Stimulated activated CD4-positive, alpha-beta T cell treated with anti-CD3 and anti-CD28 coated beads, Interleukin-12 subunit alpha, Interleukin-12 subunit beta, amount 100 ng/mL, for 24 hours (primary cell): Measurements from ENCODE around the gene C5orf22.
"Not testable (repeated sequence)": the region's sequence is repeated elsewhere in the genome, so short reads cannot be mapped to it uniquely, and the experiment has no call there.

Source experiments
- DNase-seq, 2 experiments: peaks; one replicate each; pipeline ENCODE4 v3.0.0-alpha.2; 2020; ENCODE audit warnings: low read depth in 2 of 2

Gene C5orf22

GRCh38 chr5:31553863-31554262 lies 21.8 kb downstream of the C5orf22 start:
- DNase-seq: no peak

DNA sequence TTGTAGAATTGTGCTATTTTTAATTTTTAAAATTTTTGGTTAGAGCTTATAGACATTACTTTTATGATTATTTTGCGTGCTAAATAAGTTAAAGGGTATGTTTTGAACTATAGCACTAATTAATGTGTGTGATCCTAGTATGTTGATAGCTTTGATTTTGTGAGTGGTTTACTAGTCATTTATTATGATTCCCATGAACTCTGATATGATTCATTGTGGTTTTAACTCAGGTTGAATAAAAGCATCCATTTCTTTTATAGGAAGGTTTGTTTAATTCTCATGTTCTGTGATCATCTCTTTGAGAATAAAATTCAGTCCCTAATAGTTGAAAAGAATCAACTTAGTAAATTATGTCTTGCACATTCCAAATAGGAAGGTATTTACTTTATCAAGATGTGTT lies 22.5 kb downstream of the C5orf22 start:
- DNase-seq: no peak

DNA sequence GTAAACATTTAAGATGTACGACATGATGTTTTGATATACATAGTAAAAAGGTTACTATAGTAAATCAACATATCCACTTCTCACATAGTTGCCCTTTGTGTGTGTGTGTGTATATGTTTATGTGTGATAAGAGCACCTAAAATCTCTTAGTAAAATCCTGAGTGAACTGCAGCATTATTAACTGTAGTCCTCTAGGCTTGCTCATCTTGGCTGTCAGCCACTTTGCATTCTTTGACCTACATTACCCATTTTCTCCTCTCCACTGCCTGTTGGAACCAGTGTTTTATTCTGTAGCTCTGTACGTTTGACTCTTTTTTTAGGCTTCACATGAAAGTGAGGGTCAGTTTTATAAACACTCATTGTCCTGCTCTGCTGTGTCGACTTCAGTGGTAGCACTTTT lies 24.4 kb downstream of the C5orf22 start:
- no peak for DNase-seq

GRCh38 chr5:31559942-31560341 lies 27.8 kb downstream of the C5orf22 start:
- no peak for DNase-seq

DNA sequence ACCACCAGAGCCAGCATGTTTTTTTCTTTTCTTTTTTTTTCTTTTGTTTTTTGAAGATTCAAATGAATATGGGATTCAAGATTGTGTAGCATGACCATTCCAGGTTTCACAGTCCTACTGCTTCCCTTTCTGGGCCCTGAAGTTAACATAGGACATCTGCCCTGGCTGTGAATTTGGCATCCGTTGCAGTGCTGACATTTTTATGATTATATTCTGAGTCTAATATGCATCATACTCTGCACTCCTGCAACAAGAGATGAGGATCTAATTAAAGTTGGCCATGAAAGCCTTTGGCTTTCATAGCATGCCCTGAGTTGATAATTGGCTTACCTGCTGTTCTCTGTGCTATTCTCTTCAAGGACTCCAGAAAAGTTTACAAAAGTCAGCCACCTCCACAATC lies 29.8 kb downstream of the C5orf22 start:
- no peak for DNase-seq

DNA sequence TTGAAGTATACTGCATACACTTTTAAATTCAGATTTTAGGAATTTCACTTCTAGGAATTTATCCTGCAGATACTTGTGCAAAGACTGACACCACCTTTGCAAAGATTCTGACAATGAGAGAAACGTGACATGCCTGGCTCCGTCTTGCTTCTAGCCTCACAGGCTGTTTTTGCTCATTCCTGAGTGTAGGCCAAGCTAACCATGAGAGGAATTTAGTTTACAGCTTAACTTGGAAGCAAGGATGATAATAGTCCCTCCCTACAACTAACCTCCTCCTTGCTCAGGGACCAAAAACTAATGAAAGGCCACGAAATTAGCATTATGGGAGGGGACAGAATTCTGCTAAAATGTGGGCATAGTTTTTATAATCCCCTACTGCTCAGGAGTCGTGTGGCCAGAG lies 31.1 kb downstream of the C5orf22 start:
- no peak for DNase-seq

DNA sequence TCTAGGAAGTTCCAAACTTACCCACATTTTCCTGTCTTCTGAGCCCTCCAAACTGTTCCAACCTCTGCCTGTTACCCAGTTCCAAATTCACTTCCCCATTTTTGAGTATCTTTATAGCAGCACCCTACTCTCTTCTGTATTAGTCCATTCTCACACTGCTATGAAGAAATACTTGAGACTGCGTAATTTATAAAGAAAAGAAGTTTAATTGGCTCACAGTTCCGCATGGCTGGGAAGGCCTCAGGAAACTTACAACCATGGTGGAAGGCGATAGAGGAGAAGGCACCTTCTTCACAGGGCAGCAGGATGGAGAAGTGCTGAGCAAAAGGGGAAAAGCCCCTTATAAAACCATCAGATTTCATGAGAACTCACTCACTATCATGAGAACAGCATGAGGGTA lies 34.3 kb downstream of the C5orf22 start:
- DNase-seq: not testable (repeated sequence)

DNA sequence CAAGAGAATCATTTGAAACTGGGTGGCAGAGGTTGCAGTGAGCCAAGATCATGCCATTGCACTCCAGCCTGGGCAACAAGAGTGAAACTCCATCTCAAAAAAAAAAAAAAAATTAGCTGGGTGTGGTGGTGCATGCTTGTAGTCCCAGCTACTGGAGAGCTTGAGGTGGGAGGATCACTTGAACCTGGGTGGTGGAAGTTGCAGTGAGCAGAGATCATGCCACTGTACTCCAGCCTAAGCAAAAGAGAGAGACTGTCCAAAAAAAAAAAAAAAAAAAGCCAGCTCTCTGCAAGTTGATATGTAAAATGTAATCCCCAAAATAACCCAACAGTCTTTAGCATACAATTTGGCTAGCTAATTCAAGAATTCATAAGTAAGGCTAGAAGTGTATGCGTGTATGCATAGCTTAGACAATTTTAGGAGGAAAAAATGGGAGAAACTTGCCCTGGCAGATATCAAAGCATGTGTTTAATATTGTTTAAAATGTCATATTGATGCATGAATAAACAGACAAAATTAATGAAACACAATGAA lies 36.3 kb downstream of the C5orf22 start:
- DNase-seq: no peak

- no peak for DNase-seq
These were observed 37.0 kb downstream of the C5orf22 start for GRCh38 chr5:31569068-31569467.

GRCh38 chr5:31573494-31574142 lies 41.5 kb downstream of the C5orf22 start:
- DNase-seq: no peak

DNA sequence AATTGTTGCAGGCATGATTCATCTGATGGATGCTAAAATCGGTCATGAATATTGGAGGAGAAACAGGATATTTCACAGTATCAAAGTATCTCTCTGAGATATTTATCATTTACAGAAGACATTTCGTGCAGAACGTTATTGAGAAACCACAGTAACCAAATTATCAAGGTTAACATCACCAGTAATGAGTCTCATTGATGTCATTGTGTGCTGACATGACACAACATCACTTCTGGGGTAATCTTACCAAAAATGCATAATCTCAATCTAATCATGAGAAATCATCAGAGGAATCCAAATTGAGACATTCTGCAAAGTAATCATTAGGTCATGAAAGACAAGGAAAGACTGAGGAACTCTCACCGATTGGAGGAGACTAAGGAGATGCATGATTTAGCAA lies 42.7 kb downstream of the C5orf22 start:
- DNase-seq: no peak

DNA sequence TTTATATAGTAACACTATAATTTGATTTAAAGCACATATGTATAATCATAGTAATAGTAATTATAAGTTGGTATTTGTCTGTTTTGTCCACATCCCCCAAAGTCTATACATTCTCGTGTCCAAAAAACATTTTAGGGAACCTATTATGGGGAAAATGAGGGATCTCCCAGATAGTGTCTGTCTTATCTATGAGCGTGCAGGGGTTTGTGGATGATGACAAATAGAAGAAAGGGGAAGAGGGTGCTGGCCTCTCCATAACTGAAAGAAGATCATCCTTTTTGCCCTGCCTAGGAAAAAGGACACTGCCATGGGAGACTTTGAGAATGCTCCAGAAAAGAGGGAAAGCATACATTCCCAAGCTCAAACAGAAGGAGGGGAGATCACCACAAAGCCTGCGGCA lies 45.3 kb downstream of the C5orf22 start:
- no peak for DNase-seq

DNA sequence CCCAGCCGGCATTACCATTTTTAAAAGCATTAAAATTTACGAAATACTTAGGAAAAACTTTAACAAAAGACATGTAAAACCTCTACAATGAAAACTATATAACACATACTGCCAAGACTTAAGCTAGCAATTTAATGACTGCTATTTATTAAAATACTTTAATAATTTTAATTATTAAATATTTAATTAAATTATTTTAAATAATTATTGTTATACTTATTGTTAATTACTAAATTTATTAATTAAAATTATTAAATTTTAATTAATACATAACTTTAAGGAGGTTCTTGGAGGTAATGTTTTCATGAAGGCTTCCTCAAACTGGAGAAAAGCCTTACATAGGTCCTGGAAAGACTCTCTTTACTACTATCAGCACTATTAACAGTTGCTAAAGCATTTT lies 47.5 kb downstream of the C5orf22 start:
- DNase-seq: no peak

- no peak for DNase-seq
These were observed 49.5 kb downstream of the C5orf22 start for GRCh38 chr5:31581498-31582099.

DNA sequence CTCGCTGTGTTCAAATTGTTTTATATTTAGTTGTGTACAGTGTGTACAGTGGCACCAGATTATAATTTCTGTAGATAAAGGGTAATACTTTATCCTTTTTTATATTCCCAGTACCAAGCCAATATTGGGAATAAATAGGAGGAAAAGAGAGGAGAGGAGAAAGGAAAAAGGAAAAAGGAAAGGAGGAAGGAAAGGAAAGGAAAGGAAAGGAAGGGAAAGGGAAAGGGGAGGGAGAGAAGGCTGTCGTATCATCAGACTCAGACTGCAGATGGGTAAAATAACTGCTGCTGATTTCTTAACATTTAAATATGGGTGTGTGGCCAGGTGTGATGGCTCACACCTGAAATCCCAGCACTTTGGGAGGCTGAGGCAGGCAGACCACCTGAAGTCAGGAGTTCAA lies 51.0 kb downstream of the C5orf22 start:
- DNase-seq: no peak

DNA sequence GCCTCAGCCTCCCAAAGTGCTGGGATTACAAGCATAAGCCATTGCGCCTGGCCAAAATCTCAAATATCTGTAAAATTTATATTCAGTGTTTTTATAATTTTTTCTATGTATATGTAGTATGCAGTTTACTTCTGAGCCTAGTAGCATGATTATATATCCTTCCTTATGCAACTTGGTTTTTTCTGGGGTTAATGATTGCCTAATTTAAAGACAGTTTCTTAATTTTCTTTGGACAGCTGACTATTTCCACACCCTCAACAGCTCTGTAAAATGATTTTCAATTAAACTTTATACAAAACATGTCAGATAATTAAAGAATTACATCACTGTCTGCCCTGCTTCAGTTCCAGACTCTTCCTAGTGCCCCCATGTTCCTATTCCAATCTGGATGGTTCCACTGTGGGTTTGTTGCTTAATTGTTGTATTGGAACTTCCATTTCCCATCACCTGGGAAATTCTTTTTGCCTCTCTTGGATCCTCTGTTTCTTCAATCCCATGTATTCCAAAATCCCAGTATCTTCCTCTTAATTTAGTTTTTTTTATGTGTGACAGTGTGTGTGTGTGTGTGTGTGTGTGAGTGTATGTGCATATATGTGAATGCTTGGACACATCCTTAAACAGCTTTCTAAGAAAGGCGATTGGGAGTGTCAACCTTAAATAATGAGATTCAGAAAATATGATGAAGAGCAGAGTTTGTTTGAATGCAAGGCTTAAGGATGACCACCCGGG lies 53.2 kb downstream of the C5orf22 start:
- DNase-seq: no peak

DNA sequence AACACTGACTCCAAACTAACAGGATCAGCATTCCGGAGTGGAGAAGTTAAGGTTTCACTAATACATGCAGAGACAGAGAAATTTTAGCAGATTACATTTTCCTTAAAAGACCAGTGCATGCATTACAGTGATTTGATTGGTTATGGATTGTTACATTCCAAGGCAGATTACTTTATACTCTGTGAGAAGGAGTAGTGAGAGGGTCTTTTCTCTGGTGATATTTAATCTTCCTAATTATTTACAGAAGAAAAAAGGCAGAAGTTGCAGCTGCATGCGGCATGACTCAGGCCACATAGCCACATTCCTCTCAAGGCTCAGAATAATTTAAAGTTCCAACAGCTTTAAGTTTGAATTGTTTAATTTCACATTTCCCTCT lies 53.8 kb downstream of the C5orf22 start:
- no peak for DNase-seq

DNA sequence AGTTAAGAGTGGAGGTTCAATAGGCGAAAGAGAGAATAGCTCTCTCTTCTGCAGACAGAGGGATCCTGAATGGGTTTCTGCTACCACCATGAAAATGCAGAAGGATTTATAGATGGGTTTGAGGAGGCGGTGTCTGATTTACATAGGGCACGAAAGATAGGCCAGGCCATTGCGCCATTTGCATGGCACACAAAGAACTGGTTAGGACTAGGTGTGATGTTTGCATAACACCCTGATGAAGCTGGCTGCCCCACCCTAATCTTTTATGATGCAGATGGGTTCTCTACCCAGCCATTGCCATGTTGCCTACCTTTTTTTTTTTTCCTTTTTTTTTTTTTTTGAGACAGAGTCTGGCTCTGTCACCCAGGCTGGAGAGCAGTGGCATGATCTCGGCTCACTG lies 55.4 kb downstream of the C5orf22 start:
- no peak for DNase-seq

- no peak for DNase-seq
These were observed 61.6 kb downstream of the C5orf22 start for GRCh38 chr5:31593665-31594064.

DNA sequence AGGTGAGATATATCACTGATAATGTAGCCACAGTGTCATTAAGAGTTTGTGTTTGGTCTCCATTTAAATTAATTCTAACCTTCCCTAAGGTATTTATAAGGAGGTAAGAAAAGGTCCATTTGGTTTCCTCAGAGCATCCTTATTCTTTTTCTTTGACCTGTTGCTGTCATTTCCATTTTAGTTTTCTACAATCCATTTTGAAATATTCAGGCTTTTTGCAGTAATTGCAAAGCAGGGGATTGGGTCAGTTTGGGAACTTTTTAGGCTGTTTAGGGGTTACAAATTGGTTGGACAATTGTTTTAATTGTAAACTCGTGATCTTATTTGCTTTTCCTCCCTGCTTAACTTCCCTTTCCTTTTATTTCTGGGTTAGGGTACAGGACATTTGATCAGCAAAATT lies 64.3 kb downstream of the C5orf22 start:
- DNase-seq: no peak

- DNase-seq: no peak
These were observed 66.8 kb downstream of the C5orf22 start for GRCh38 chr5:31598640-31599611.

- not testable (repeated sequence) for DNase-seq
These were observed 70.2 kb downstream of the C5orf22 start for GRCh38 chr5:31602305-31602704.
